GM23338 (cell line): ENCODE results near the gene RBP3.

ENCODE experiments used
- CREB1 ChIP-seq: fragments of 250-450 bp; sonication (Bioruptor Pico); IDR thresholded peaks from 2 replicates; pipeline ENCODE4 v1.5.0; 2020; ENCODE audit warnings: low read depth, mild to moderate bottlenecking, moderate library complexity
- CTCF ChIP-seq, 2 experiments: fragments of 200-600 bp in 1 of 2; sonication (generic) in 1 of 2; conservative IDR thresholded peaks; 2 replicates each; pipeline versions ENCODE4 v1.5.1 to v1.6.1; 2016 to 2017; ENCODE audit warnings: antibody characterized with exemption in 2 of 2, low read depth in 2 of 2, mild to moderate bottlenecking in 2 of 2, moderate library complexity in 1 of 2
- ETS1 ChIP-seq: IDR thresholded peaks from 2 replicates; pipeline ENCODE4 v1.6.1; 2016; ENCODE audit warnings: antibody characterized with exemption
- EZH2 ChIP-seq: fragments of 200-600 bp; sonication (generic); IDR thresholded peaks from one replicate; pipeline ENCODE4 v1.8.0; 2017; ENCODE audit warnings: antibody characterized with exemption, mild to moderate bottlenecking, low read depth; ENCODE audit not compliant: unreplicated experiment
- EZH2phosphoT487 ChIP-seq: fragments of 200-600 bp; sonication (generic); IDR thresholded peaks from one replicate; pipeline ENCODE4 v1.8.1; 2018; ENCODE audit warnings: antibody characterized with exemption; ENCODE audit not compliant: unreplicated experiment
- JUNB ChIP-seq: IDR thresholded peaks from one replicate; pipeline ENCODE4 v1.6.1; 2016; ENCODE audit warnings: antibody characterized with exemption; ENCODE audit not compliant: unreplicated experiment
- NANOG ChIP-seq: IDR thresholded peaks from 2 replicates; pipeline ENCODE4 v1.6.1; 2016; ENCODE audit warnings: antibody characterized with exemption, borderline replicate concordance
- POLR2AphosphoS5 ChIP-seq: IDR thresholded peaks from 2 replicates; pipeline ENCODE4 v1.6.1; 2016; ENCODE audit warnings: antibody characterized with exemption, low read depth
- REST ChIP-seq: IDR thresholded peaks from one replicate; pipeline ENCODE4 v1.6.1; 2018; ENCODE audit warnings: antibody characterized with exemption; ENCODE audit not compliant: unreplicated experiment
- STAT1 ChIP-seq: IDR thresholded peaks from one replicate; pipeline ENCODE4 v1.6.1; 2016; ENCODE audit warnings: antibody characterized with exemption; ENCODE audit not compliant: unreplicated experiment
- ZNF114 ChIP-seq: fragments of 250-450 bp; sonication (Bioruptor Pico); IDR thresholded peaks from 2 replicates; pipeline ENCODE4 v1.5.0; 2020; ENCODE audit warnings: mild to moderate bottlenecking, moderate library complexity
- ZNF462 ChIP-seq: fragments of 250-450 bp; sonication (Bioruptor Pico); IDR thresholded peaks from 2 replicates; pipeline ENCODE4 v1.5.0; 2020; ENCODE audit warnings: mild to moderate bottlenecking, moderate library complexity

GRCh38 chr10:47323087-47323486 lies 25.1 kb upstream of the RBP3 start:
- TF ChIP-seq EZH2, result no peak
- TF ChIP-seq CTCF (conservative IDR thresholded peaks at IDR 0.05; ENCODE audit: low read depth in 2 of 2), result no peak
- TF ChIP-seq POLR2AphosphoS5, result no peak
- no peak for TF ChIP-seq EZH2phosphoT487
- TF ChIP-seq JUNB, result no peak
- TF ChIP-seq CREB1, result no peak
- no peak for TF ChIP-seq ETS1
- no peak for TF ChIP-seq ZNF114 (CRISPR knock-in tag)
- TF ChIP-seq REST, result no peak
- TF ChIP-seq ZNF462, result no peak
- TF ChIP-seq STAT1, result no peak
- no peak for TF ChIP-seq NANOG
